GM12801 (cell line): ENCODE data around the gene PAPOLA.

Experiments
- CTCF ChIP-seq: IDR thresholded peaks from one replicate; pipeline ENCODE4 v1.5.1; 2011; ENCODE audit warnings: control low read depth; ENCODE audit not compliant: insufficient read length; ENCODE audit errors: extremely low read depth

The PAPOLA gene

GRCh38 chr14:96470331-96470730 lies 31.9 kb upstream of the PAPOLA start:
- no peak for TF ChIP-seq CTCF

- no peak for TF ChIP-seq CTCF
Observed at GRCh38 chr14:96478119-96478518, 24.1 kb upstream of the PAPOLA start.

GRCh38 chr14:96479435-96480146 lies 22.6 kb upstream of the PAPOLA start:
- TF ChIP-seq CTCF = no peak

GRCh38 chr14:96481731-96482314 lies 20.4 kb upstream of the PAPOLA start:
- TF ChIP-seq CTCF = no peak

- no peak for TF ChIP-seq CTCF
Observed at GRCh38 chr14:96482986-96483385, 19.2 kb upstream of the PAPOLA start.

GRCh38 chr14:96484399-96484798 lies 17.8 kb upstream of the PAPOLA start:
- no peak for TF ChIP-seq CTCF

- no peak for TF ChIP-seq CTCF
Observed at GRCh38 chr14:96486705-96487104, 15.5 kb upstream of the PAPOLA start.

- TF ChIP-seq CTCF = no peak
Observed at GRCh38 chr14:96489327-96489726, 12.9 kb upstream of the PAPOLA start.
